Effector memory CD4-positive, alpha-beta T cell (primary cell): ENCODE data around the gene RNU4-1.

Source experiments
- DNase-seq, 3 donors: peaks; one replicate each; pipeline ENCODE4 v3.0.0-alpha.2; 2020
- H3K27ac ChIP-seq: 2 replicates; pipeline ENCODE4 v1.7.0; 2013; ENCODE audit warnings: mild to moderate bottlenecking, low read length, moderate library complexity; ENCODE audit not compliant: insufficient read depth, poor library complexity, severe bottlenecking
- H3K27me3 ChIP-seq: replicated peaks from 2 replicates; pipeline ENCODE4 v1.7.0; 2013; ENCODE audit warnings: mild to moderate bottlenecking, low read length; ENCODE audit not compliant: insufficient read depth, control insufficient read depth, poor library complexity, severe bottlenecking
- H3K36me3 ChIP-seq: 2 replicates; pipeline ENCODE4 v1.7.0; 2013; ENCODE audit warnings: mild to moderate bottlenecking, low read length, moderate library complexity; ENCODE audit not compliant: control insufficient read depth, insufficient read depth
- H3K4me1 ChIP-seq: 2 replicates; pipeline ENCODE4 v1.7.0; 2013; ENCODE audit warnings: low read length, mild to moderate bottlenecking; ENCODE audit not compliant: control insufficient read depth, insufficient read depth, poor library complexity, severe bottlenecking
- H3K4me3 ChIP-seq: 2 replicates; pipeline ENCODE4 v1.7.0; 2013; ENCODE audit warnings: low read length, low read depth, mild to moderate bottlenecking; ENCODE audit not compliant: insufficient read depth, poor library complexity, severe bottlenecking
- H3K9me3 ChIP-seq: 2 replicates; pipeline ENCODE4 v1.7.0; 2013; ENCODE audit warnings: mild to moderate bottlenecking, low read length, moderate library complexity; ENCODE audit not compliant: control insufficient read depth

Gene RNU4-1

GRCh38 chr12:120327593-120327992 is 34.6 kb upstream of the RNU4-1 start, which contains the start of gene PLA2G1B:
PLA2G1B (minus strand) TSS chr12:120327779; CDS start chr12:120327753, 26 bp downstream.
- Histone ChIP-seq H3K4me1 (no peaks in the 10 kb centered on the region), H3K9me3 (no peaks in the 10 kb centered on the region), H3K27me3 (no peaks in the 10 kb centered on the region), H3K36me3 (no peaks in the 10 kb centered on the region), H3K27ac (no peak within 1 kb of the TSS), H3K4me3 (no peak within 1 kb of the TSS)
- no peak for DNase-seq

DNA sequence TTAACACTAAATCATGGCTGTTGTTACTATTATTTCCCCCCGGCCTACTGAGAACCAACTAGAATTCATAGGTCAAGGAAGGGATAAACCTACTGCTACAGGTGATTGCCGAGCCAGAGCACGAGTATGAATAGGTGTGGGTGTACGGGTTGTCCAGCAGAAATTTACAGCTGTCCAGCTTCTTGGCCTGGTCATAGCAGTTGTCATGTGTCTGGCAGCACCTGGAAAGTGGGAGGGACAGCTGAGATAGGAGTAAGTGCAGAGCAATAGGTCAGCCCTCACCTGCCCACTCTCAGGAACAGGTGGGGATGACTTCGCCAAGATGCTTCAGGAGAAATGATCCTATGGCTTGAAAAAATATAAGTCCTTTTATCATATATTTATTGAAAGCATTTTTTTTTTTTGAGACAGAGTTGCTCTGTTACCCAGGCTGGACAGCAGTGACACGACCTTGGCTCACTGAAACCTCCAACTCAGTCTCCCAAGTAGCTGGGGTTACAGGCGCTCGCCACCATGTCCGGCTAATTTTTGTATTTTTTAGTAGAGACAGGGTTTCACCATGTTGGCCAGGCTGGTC is 31.9 kb upstream of the RNU4-1 start:
- Histone ChIP-seq H3K9me3 (no peaks in the 10 kb centered on the region), H3K36me3 (no peaks in the 10 kb centered on the region), H3K4me3 (no peak overlapping the region), H3K27me3 (no peaks in the 10 kb centered on the region), H3K4me1 (no peaks in the 10 kb centered on the region), H3K27ac (no peak overlapping the region)
- DNase-seq: no peak

- Histone ChIP-seq H3K9me3 (no peaks in the 10 kb centered on the region), H3K27ac (no peak overlapping the region), H3K27me3 (no peaks in the 10 kb centered on the region), H3K4me1 (no peaks in the 10 kb centered on the region), H3K4me3 (no peak overlapping the region), H3K36me3 (no peaks in the 10 kb centered on the region)
- DNase-seq: no peak
Observed at GRCh38 chr12:120323772-120324171, 30.7 kb upstream of the RNU4-1 start.

DNA sequence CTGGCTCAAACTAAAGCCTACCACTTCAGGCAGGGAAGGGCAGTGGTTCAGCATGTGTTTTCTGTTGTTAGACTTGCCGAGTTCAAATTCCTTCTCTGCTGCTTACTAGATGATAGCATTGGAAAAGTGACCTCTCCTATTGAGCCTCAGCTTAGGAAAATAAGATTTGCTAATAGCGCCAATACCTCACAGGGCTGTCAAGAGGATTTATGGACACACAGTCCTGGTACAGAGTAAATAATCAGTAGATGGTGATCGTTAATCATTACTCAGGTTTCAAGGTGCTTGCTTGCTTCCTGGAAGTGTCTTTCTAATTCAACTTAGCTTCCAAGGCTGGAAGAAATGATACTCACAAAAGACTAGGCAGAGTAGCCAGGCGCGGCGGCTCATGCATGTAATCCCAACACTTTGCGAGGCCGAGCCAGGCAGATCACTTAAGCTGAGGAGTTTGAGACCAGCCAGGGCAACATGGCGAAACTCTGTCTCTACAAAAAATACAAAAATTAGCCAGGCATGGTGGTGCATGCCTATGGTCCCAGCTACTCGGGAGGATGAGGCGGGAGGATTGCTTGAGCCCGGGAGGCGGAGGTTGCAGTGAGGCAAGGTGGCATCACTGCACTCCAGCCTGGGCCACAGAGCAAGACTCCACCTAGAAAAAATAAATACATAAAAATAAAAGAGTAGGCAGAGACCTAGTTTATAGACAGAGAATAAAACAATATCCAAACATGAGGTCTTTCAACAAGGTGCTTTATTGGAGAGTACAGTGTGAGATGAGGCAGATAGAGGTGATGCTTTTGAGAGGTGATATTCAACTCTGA is 28.6 kb upstream of the RNU4-1 start:
- Histone ChIP-seq H3K4me1 (no peaks in the 10 kb centered on the region), H3K9me3 (no peaks in the 10 kb centered on the region), H3K27me3 (no peaks in the 10 kb centered on the region), H3K4me3 (no peak overlapping the region), H3K27ac (no peak overlapping the region), H3K36me3 (no peaks in the 10 kb centered on the region)
- DNase-seq: no peak

GRCh38 chr12:120317224-120318105 is 24.4 kb upstream of the RNU4-1 start:
- Histone ChIP-seq H3K9me3 (no peaks in the 10 kb centered on the region), H3K4me3 (peak overlapping the region; percentile 65), H3K4me1 (no peaks in the 10 kb centered on the region), H3K36me3 (no peaks in the 10 kb centered on the region), H3K27ac (peak overlapping the region; percentile 82), H3K27me3 (no peaks in the 10 kb centered on the region)
- peak; percentile 99 to 100 (median 100) for DNase-seq

DNA sequence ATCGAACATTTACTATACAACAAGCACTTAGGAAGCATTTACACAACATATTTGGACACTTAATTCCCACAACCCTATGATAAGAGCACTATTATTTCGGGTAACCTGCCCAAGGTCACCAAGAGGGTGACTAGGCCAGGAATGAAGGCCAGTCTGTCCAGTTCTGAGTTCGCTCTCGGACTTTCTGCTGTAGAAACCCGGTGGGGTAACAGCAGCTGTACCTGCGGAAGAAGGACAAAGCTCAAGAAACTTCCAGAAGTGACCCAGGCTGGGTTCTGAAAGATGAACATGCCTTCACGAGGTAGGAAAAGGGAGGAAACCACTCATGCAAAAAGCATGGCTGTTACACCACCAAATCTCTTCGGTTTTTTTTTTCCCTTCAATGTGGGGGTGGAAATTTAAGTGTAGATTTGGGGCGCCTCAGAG is 23.8 kb upstream of the RNU4-1 start:
- Histone ChIP-seq H3K9me3 (no peaks in the 10 kb centered on the region), H3K36me3 (no peaks in the 10 kb centered on the region), H3K4me1 (no peaks in the 10 kb centered on the region), H3K27ac (peak overlapping the region; percentile 82), H3K4me3 (peak overlapping the region; percentile 65), H3K27me3 (no peaks in the 10 kb centered on the region)
- no peak for DNase-seq

DNA sequence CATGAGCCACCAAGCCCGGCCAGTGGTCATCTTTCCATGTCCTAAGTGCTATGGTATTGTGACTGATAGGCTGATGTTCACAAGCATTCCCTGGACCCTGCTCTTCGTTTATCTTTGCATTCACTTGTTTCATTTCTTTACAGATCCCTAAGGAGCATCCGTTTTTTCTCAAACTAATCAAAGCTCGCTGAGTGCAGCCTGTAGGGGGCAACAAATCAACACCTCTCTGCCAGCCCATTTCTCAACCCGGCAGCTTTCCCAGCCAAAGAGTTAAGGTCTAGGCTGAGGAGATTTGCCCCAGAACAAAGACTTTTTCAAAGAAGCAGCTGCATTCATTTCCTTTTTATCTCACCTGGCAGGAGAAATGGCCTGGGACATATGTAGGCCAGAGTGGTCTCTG is 21.2 kb upstream of the RNU4-1 start:
- H3K27me3 ChIP-seq: no peaks in the 10 kb centered on the region
- no peak overlapping the region for H3K4me3 ChIP-seq
- no peaks in the 10 kb centered on the region for H3K9me3 ChIP-seq
- no peaks in the 10 kb centered on the region for H3K4me1 ChIP-seq
- no peaks in the 10 kb centered on the region for H3K36me3 ChIP-seq
- DNase-seq: no peak
- H3K27ac ChIP-seq: no peak overlapping the region

DNA sequence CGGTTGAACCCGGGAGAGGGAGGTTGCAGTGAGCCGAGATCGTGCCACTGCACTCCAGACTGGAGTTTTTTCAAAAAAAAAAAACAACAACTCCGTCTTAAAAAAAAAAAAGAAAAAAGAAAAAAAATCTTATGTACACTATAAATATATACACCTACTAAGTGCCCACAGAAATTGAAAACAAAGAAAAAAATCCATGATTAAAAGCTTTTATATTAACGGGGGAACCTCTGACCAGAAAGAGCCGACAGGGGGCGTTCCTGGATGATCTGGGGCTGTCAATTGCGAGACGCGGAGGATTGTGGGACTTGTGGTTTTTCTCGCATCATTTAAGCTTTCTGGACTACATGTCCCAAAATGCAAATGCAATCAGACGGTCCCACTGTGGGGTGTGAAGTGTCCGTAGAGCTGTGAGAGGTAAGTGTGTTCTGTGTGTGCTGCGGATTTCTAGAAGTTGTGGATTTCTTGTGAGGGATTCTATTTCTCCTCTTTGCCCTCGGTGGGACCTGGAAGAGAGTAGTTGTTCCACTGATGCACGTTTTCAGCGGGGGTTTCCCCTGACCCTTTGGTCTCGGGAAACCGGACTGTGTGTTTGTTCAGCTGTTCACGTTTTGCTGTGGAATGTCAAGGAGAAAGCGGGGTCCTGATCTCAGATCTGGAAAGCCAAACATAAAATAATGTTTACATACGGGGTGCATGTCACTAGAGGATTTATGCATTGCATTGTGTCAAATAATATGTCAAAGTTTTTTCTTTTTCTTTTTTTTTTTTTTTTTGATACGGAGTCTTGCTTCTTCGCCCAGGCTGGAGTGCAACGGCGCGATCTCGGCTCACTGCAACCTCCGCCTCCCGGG is 9.2 kb upstream of the RNU4-1 start, which contains the start of gene SIRT4:
TSS of gene SIRT4 (plus strand) at position 360 of the 854 bp plus-strand sequence. CDS start 1,241 bp downstream, outside the sequence.
- Histone ChIP-seq H3K36me3 (no peaks in the 10 kb centered on the region), H3K27me3 (no peaks in the 10 kb centered on the region), H3K27ac (peak within 1 kb of the TSS; percentile 65), H3K4me1 (peaks cover 6% of the 10 kb centered on the region), H3K9me3 (no peaks in the 10 kb centered on the region), H3K4me3 (peak within 1 kb of the TSS; percentile 94)
- peak; percentile 74 to 84 (median 75) for DNase-seq

DNA sequence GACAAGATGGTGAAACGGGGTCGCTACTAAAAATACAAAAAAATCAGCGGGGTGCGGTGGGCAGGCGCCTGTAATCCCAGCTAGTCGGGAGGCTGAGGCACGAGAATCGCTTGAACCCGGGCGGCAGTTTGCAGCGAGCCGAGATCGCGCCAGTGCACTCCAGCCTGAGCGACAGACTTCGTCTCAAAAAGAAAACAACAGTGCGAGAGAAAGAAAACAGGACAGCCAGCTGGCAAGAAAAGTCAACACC is 701 bp downstream of the RNU4-1 start:
- peak overlapping the region; percentile 100 for H3K27ac ChIP-seq
- H3K4me3 ChIP-seq: peak overlapping the region; percentile 66
- no peaks in the 10 kb centered on the region for H3K27me3 ChIP-seq
- peaks cover 4% of the 10 kb centered on the region for H3K4me1 ChIP-seq
- no peaks in the 10 kb centered on the region for H3K9me3 ChIP-seq
- no peaks in the 10 kb centered on the region for H3K36me3 ChIP-seq
- no peak for DNase-seq
